Prostate gland (tissue), 2 donors: ENCODE measurements around the gene ATAD3C.
"Not testable (repeated sequence)": the region's sequence is repeated elsewhere in the genome, so short reads cannot be mapped to it uniquely, and the experiment has no call there.

Source experiments
- POLR2AphosphoS5 ChIP-seq: sonication (generic); formaldehyde crosslinking; IDR thresholded peaks from one replicate; pipeline ENCODE4 v1.6.1; 2017; ENCODE audit warnings: antibody characterized with exemption
- TF ChIP-seq, protein P1 (sequence below), 4 experiments: fragments of 200-600 bp in 2 of 4; fragments of 450-650 bp in 2 of 4; sonication (generic) in 2 of 4; IDR thresholded peaks; 1 replicate in 3 of 4; 2 replicates in 1 of 4; pipeline ENCODE4 v1.5.1; 2016 to 2019; ENCODE audit warnings: antibody characterized with exemption in 4 of 4, mild to moderate bottlenecking in 2 of 4, moderate library complexity in 2 of 4

DNA sequence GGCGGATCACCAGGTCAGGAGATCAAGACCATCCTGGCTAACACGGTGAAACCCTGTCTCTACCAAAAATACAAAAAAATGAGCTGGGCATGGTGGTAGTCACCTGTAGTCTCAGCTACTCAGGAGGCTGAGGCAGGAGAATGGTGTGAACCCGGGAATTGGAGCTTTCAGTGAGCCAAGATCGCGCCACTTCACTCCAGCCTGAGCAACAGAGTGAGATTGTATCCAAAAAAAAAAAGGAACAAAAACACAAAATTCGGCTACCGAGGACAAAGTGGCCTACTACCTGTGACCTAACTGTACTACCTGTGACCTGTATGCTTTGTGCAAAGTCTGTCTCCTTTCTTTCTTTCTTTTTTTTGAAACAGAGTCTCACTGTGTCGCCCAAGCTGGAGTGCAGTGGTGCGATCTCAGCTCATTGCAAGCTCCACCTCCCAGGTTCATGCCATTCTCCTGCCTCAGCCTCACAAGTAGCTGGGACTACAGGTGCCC lies 46.5 kb upstream of the ATAD3C start:
- TF ChIP-seq POLR2AphosphoS5: not testable (repeated sequence)
- TF ChIP-seq, protein P1, sequence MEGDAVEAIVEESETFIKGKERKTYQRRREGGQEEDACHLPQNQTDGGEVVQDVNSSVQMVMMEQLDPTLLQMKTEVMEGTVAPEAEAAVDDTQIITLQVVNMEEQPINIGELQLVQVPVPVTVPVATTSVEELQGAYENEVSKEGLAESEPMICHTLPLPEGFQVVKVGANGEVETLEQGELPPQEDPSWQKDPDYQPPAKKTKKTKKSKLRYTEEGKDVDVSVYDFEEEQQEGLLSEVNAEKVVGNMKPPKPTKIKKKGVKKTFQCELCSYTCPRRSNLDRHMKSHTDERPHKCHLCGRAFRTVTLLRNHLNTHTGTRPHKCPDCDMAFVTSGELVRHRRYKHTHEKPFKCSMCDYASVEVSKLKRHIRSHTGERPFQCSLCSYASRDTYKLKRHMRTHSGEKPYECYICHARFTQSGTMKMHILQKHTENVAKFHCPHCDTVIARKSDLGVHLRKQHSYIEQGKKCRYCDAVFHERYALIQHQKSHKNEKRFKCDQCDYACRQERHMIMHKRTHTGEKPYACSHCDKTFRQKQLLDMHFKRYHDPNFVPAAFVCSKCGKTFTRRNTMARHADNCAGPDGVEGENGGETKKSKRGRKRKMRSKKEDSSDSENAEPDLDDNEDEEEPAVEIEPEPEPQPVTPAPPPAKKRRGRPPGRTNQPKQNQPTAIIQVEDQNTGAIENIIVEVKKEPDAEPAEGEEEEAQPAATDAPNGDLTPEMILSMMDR (IDR thresholded peaks at IDR 0.05): not testable (repeated sequence)
